Measurements from ENCODE around the gene DLG2.
A peak's percentile ranks its signal among the peaks of the same experiment; 100 is the strongest.

The DLG2 gene

GRCh38 chr11:83827940-83828554, 1799.1 kb downstream of the DLG2 start:
- TF ChIP-seq CTCF (conservative IDR thresholded peaks at IDR 0.05; ENCODE audit: low read depth), result peak; percentile 70
- DNase-seq (ENCODE audit: low spot score), result peak; percentile 18
- CTCF ChIA-PET, result interaction anchor here (0.7 to 1.4 kb wide), 7 partner anchors 8 to 1054 kb away, joined by 3 to 8 read pairs (median 3); no protein-coding TSS in a partner anchor
- POLR2A ChIA-PET (ENCODE audit: low non-redundant PET), result no interaction called here
- H3K27ac ChIP-seq, result no peak overlapping the region

GRCh38 chr11:83827520-83827919, 1799.6 kb downstream of the DLG2 start:
- DNase-seq (ENCODE audit: low spot score), result no peak
- ChIA-PET POLR2A (ENCODE audit: low non-redundant PET) (no interaction called here), CTCF (interaction anchor here (0.6 to 1.4 kb wide), 9 partner anchors 8 to 1054 kb away, joined by 3 to 8 read pairs (median 3); no protein-coding TSS in a partner anchor)
- no peak overlapping the region for H3K27ac ChIP-seq
- TF ChIP-seq CTCF (conservative IDR thresholded peaks at IDR 0.05; ENCODE audit: low read depth), result no peak

- TF ChIP-seq CTCF (conservative IDR thresholded peaks at IDR 0.05; ENCODE audit: low read depth), result no peak
- ChIA-PET POLR2A (ENCODE audit: low non-redundant PET) (no interaction called here), CTCF (no interaction called here)
- no peak for DNase-seq (ENCODE audit: low spot score)
- no peak overlapping the region for H3K27ac ChIP-seq
These were observed 1801.1 kb downstream of the DLG2 start for GRCh38 chr11:83826078-83826477.

GRCh38 chr11:83823461-83824025, 1803.6 kb downstream of the DLG2 start:
- POLR2A ChIA-PET (ENCODE audit: low non-redundant PET), result no interaction called here
- CTCF ChIA-PET, result interaction anchor here (0.6 to 1.5 kb wide), 2 partner anchors 13 to 1841 kb away, joined by 3 to 4 read pairs; no protein-coding TSS in a partner anchor
- DNase-seq (ENCODE audit: low spot score), result no peak
- no peak for TF ChIP-seq CTCF (conservative IDR thresholded peaks at IDR 0.05; ENCODE audit: low read depth)
- H3K27ac ChIP-seq, result no peak overlapping the region

GRCh38 chr11:83819931-83820549, 1807.1 kb downstream of the DLG2 start:
- ChIA-PET CTCF (interaction anchor here (0.5 to 1.6 kb wide), 15 partner anchors 8 to 1270 kb away, joined by 3 to 13 read pairs (median 3); no protein-coding TSS in a partner anchor), POLR2A (ENCODE audit: low non-redundant PET) (no interaction called here)
- TF ChIP-seq CTCF (conservative IDR thresholded peaks at IDR 0.05; ENCODE audit: low read depth), result peak; percentile 69
- peak; percentile 64 for DNase-seq (ENCODE audit: low spot score)
- no peak overlapping the region for H3K27ac ChIP-seq

GRCh38 chr11:83818349-83818748, 1808.8 kb downstream of the DLG2 start:
- CTCF ChIA-PET, result interaction anchor here (1.4 kb wide), 1 partner anchor 526 kb away, joined by 5 read pairs; no protein-coding TSS in a partner anchor
- no peak for TF ChIP-seq CTCF (conservative IDR thresholded peaks at IDR 0.05; ENCODE audit: low read depth)
- H3K27ac ChIP-seq, result no peak overlapping the region
- POLR2A ChIA-PET (ENCODE audit: low non-redundant PET), result no interaction called here
- DNase-seq (ENCODE audit: low spot score), result peak; percentile 13
